GM10847 (cell line): ENCODE data around the gene BICC1.

Experiments
- POLR2A ChIP-seq: IDR thresholded peaks from 2 replicates; pipeline ENCODE4 v1.6.1; 2011; ENCODE audit not compliant: insufficient read length; ENCODE audit errors: extremely low read depth

Gene BICC1

GRCh38 chr10:58826694-58827093, 314.0 kb downstream of the BICC1 start:
- no peak for TF ChIP-seq POLR2A

- no peak for TF ChIP-seq POLR2A
These were observed 314.7 kb downstream of the BICC1 start for GRCh38 chr10:58827381-58827780.

GRCh38 chr10:58829839-58830238, 317.2 kb downstream of the BICC1 start:
- no peak for TF ChIP-seq POLR2A

GRCh38 chr10:58830697-58831096, 318.0 kb downstream of the BICC1 start:
- no peak for TF ChIP-seq POLR2A

- TF ChIP-seq POLR2A: no peak
These were observed 321.3 kb downstream of the BICC1 start for GRCh38 chr10:58833771-58834561.

- TF ChIP-seq POLR2A: no peak
These were observed 323.6 kb downstream of the BICC1 start for GRCh38 chr10:58836176-58836700.

GRCh38 chr10:58836991-58837575, 324.4 kb downstream of the BICC1 start:
- TF ChIP-seq POLR2A: no peak

GRCh38 chr10:58837826-58838225, 325.2 kb downstream of the BICC1 start:
- no peak for TF ChIP-seq POLR2A

- no peak for TF ChIP-seq POLR2A
These were observed 326.0 kb downstream of the BICC1 start for GRCh38 chr10:58838561-58839208.

GRCh38 chr10:58839771-58840170, 327.1 kb downstream of the BICC1 start:
- TF ChIP-seq POLR2A: no peak

GRCh38 chr10:58840840-58841435, 328.3 kb downstream of the BICC1 start:
- TF ChIP-seq POLR2A: no peak

- no peak for TF ChIP-seq POLR2A
These were observed 330.2 kb downstream of the BICC1 start for GRCh38 chr10:58842860-58843376.

- TF ChIP-seq POLR2A: no peak
These were observed 331.1 kb downstream of the BICC1 start for GRCh38 chr10:58843760-58844159.

- TF ChIP-seq POLR2A: no peak
These were observed 332.0 kb downstream of the BICC1 start for GRCh38 chr10:58844680-58845079.

GRCh38 chr10:58846856-58847255, 334.2 kb downstream of the BICC1 start:
- no peak for TF ChIP-seq POLR2A
